Breast epithelium (tissue), 4 donors: ENCODE data around the gene EPHA8. TPM values are rescaled to one million over a fixed set of nuclear protein-coding genes. Genes with fewer than 3 reads are reported as not detected.

ENCODE experiments used
- DNase-seq, 2 donors: peaks; one replicate each; pipeline ENCODE4 v3.0.0-alpha.2; 2019; ENCODE audit warnings: low spot score in 2 of 2
- H3K27ac ChIP-seq, 2 donors: fragments of 200-600 bp; sonication (generic) in 1 of 2; one replicate each; pipeline ENCODE4 v1.5.1; 2016 to 2019; ENCODE audit warnings: mild to moderate bottlenecking in 1 of 2
- H3K27me3 ChIP-seq, 2 donors: fragments of 200-600 bp; sonication (generic) in 1 of 2; one replicate each; pipeline versions ENCODE4 v1.5.1 to v1.6.0; 2017 to 2019; ENCODE audit warnings: control low read depth in 1 of 2, mild to moderate bottlenecking in 1 of 2
- H3K36me3 ChIP-seq: fragments of 200-600 bp; one replicate; pipeline ENCODE4 v1.5.1; 2019
- H3K4me1 ChIP-seq, 2 donors: fragments of 200-600 bp; sonication (generic); one replicate each; pipeline ENCODE4 v1.5.1; 2016 to 2019; ENCODE audit warnings: control low read depth in 1 of 2
- H3K4me3 ChIP-seq, 3 donors: fragments of 200-600 bp; sonication (generic); 1 replicate in 2 of 3; 2 replicates in 1 of 3; pipeline ENCODE4 v1.5.1; 2016 to 2019; ENCODE audit warnings: mild to moderate bottlenecking in 3 of 3, moderate library complexity in 2 of 3
- H3K9me3 ChIP-seq, 2 donors: fragments of 200-600 bp; sonication (generic) in 1 of 2; one replicate each; pipeline ENCODE4 v1.5.1; 2016 to 2019; ENCODE audit warnings: control low read depth in 1 of 2
- POLR2A ChIP-seq: fragments of 450-650 bp; IDR thresholded peaks from one replicate; pipeline ENCODE4 v1.6.1; 2016; ENCODE audit warnings: antibody characterized with exemption, mild to moderate bottlenecking, moderate library complexity
- POLR2AphosphoS5 ChIP-seq, 3 donors: sonication (generic); formaldehyde crosslinking; IDR thresholded peaks; one replicate each; pipeline ENCODE4 v1.6.1; 2017; ENCODE audit warnings: antibody characterized with exemption in 3 of 3
- intact Hi-C: fragments of 100-400 bp; cut with DNase I; formaldehyde crosslinking; loops from one replicate; pipeline ENCODE4 v1.15.1; 2023; ENCODE audit warnings: low total_unique reads
- total RNA-seq, 3 donors: library from RNA; depleted of rRNA; stranded (reverse); fragments of >200 nt; gene quantifications; one replicate each; pipeline ENCODE4 v1.1.0, GENCODE V29; 2016
- TF ChIP-seq, protein P1 (sequence below), 3 donors: fragments of 450-650 bp; IDR thresholded peaks; one replicate each; pipeline ENCODE4 v1.5.1; 2016 to 2017; ENCODE audit warnings: antibody characterized with exemption in 3 of 3, mild to moderate bottlenecking in 3 of 3, moderate library complexity in 3 of 3

EPHA8 gene
- total RNA-seq, 3 donors from 2014 or later, result not detected

DNA sequence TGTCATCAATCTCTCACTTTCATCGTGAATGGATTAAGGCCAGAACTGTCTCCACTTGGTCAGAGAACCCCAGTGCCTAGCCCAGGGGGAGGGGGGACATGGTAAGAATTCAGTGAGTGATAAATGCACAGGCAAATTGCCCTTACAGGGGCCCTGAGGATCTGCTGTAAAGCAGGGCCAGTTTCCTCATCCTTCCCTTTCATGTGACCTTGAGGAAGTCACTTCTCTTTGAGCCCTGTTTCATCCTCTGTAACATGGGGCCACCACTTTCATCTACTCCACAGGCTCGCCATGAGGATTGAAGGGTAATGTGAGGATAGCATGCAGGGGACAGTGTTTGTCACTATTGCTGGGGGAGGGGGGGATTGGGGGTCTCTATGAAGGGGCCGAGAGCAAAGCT lies 45.1 kb downstream of the EPHA8 start:
- DNase-seq, result no peak
- no peak overlapping the region for H3K4me3 ChIP-seq
- no peaks in the 10 kb centered on the region for H3K4me1 ChIP-seq
- TF ChIP-seq POLR2AphosphoS5 (IDR thresholded peaks at IDR 0.05) (no peak), POLR2A (no peak)
- TF ChIP-seq, protein P1, sequence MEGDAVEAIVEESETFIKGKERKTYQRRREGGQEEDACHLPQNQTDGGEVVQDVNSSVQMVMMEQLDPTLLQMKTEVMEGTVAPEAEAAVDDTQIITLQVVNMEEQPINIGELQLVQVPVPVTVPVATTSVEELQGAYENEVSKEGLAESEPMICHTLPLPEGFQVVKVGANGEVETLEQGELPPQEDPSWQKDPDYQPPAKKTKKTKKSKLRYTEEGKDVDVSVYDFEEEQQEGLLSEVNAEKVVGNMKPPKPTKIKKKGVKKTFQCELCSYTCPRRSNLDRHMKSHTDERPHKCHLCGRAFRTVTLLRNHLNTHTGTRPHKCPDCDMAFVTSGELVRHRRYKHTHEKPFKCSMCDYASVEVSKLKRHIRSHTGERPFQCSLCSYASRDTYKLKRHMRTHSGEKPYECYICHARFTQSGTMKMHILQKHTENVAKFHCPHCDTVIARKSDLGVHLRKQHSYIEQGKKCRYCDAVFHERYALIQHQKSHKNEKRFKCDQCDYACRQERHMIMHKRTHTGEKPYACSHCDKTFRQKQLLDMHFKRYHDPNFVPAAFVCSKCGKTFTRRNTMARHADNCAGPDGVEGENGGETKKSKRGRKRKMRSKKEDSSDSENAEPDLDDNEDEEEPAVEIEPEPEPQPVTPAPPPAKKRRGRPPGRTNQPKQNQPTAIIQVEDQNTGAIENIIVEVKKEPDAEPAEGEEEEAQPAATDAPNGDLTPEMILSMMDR (IDR thresholded peaks at IDR 0.05), result no peak
- no peaks in the 10 kb centered on the region for H3K36me3 ChIP-seq
- H3K9me3 ChIP-seq, result no peaks in the 10 kb centered on the region
- no peak overlapping the region for H3K27ac ChIP-seq
- intact Hi-C loops, result no loop called here
- H3K27me3 ChIP-seq, result peaks cover 0 to 70% of the 10 kb centered on the region in 2 donors

DNA sequence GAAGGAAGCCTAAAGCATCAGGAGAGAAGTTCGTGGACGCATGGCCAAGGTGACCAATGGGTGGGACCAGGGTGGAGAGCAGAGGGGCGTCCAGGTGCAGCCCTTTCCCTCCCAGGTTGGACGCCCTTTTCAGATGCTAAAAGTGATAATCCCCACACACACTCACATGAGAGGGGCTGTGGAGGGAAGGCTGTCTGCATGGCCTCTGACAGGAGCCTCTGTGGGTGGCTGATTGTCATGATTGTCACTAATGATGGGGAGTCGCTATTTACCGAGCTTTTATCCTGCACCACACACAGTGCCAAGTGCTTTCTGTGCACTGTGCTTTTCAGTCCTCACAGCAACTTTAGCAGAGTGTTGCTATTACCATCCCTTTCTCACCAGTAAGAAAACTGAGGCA lies 46.0 kb downstream of the EPHA8 start:
- intact Hi-C loops, result no loop called here
- H3K27me3 ChIP-seq, result peaks cover 0 to 70% of the 10 kb centered on the region in 2 donors
- no peak overlapping the region for H3K4me3 ChIP-seq
- DNase-seq, result no peak
- no peaks in the 10 kb centered on the region for H3K4me1 ChIP-seq
- no peaks in the 10 kb centered on the region for H3K9me3 ChIP-seq
- no peak overlapping the region for H3K27ac ChIP-seq
- no peaks in the 10 kb centered on the region for H3K36me3 ChIP-seq
- TF ChIP-seq POLR2AphosphoS5 (IDR thresholded peaks at IDR 0.05) (no peak), POLR2A (no peak)
- TF ChIP-seq, protein P1 (IDR thresholded peaks at IDR 0.05), result no peak

DNA sequence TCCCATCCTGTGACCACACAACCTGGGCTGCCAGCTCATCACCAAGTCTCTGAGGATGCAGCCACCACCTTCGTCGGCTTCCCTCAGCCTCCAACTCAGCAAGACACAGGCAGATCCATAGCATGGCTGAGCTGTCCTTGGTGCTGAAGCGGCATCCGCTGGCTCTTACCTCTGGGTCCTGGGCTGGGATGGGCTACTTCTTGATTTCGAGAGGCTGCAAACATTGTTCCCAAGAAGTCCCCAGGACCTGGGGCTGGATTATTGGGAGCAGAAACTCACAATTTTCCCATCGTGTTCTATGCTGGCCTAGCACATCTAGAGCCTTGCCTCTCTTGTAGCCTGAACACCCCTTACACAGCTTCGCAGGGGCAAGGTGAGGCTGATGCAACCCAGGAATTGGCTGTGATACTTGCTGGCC lies 48.2 kb downstream of the EPHA8 start:
- no peaks in the 10 kb centered on the region for H3K36me3 ChIP-seq
- H3K27me3 ChIP-seq, result peaks cover 0 to 80% of the 10 kb centered on the region in 2 donors
- TF ChIP-seq POLR2AphosphoS5 (IDR thresholded peaks at IDR 0.05) (no peak), POLR2A (no peak)
- TF ChIP-seq, protein P1 (IDR thresholded peaks at IDR 0.05), result no peak
- intact Hi-C loops, result no loop called here
- no peak overlapping the region for H3K4me3 ChIP-seq
- H3K4me1 ChIP-seq, result no peaks in the 10 kb centered on the region
- H3K27ac ChIP-seq, result no peak overlapping the region
- no peak for DNase-seq
- H3K9me3 ChIP-seq, result no peaks in the 10 kb centered on the region

DNA sequence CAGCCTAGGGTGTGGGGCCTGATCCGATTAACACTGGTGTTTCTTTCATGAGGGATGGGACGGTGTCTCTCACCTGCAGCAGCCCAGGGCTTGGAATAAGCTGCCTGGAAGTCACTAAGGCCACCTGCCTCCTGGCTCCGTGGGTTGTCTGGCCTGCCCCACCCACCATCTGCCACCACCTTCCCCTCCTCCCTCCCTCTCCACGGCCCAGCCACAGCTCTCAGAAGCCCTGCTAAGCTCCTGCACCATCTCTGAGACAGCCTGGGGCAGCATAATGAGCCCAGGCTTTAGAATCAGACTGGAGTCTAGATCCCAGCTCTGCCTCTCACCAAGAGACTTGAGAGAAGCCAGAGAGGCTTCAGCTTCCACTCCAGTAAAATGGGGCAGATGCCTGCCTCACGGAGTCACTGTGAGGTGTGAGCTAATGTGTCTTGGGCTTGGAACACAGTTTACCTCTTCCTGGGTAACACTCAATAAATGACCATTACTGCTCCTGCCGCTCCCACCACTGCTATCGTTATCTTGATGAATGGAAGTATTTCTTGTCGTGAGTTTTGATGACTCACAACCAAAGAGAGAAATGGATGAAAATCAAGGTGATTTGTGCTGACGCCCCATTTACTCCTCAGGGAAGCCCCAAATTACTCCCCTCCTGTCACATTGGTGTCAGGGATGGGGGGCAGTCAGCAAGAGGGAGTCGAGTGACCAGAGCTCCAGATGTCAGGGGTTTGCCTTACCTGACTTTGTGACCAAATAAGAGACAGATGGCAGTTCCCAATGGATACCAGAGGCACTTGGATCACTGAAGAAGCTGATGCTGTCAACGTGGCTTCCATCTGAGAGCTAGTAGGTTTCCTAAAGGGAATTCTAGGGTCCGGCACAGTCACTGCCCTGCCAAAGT lies 49.6 kb downstream of the EPHA8 start:
- no peaks in the 10 kb centered on the region for H3K4me1 ChIP-seq
- H3K27me3 ChIP-seq, result peaks cover 0 to 89% of the 10 kb centered on the region in 2 donors
- no peak overlapping the region for H3K4me3 ChIP-seq

DNA sequence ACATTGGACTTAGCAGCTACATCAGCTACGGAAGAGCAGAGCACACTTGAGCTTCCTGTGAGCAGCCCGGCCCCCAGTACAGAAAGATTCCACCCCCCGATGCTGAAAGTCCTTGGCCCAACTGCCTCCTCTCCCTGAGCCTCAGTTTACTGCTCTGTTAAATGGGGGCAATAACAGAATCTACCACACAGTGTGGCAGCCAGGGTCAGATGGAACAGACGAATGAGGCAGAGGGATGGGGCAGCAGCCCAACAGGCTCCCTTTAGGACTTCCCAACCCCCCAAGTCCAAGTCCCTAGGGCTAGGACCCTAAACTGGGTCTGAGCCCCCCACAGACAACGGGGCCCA lies 50.3 kb downstream of the EPHA8 start:
- peaks cover 0 to 89% of the 10 kb centered on the region in 2 donors for H3K27me3 ChIP-seq
- no peak for TF ChIP-seq POLR2AphosphoS5 (IDR thresholded peaks at IDR 0.05)
- TF ChIP-seq, protein P1 (IDR thresholded peaks at IDR 0.05), result no peak
- no peak for TF ChIP-seq POLR2A
- intact Hi-C loops, result no loop called here
- H3K4me1 ChIP-seq, result no peaks in the 10 kb centered on the region
- no peak overlapping the region for H3K4me3 ChIP-seq
- no peak overlapping the region for H3K27ac ChIP-seq
- DNase-seq, result no peak
- H3K9me3 ChIP-seq, result no peaks in the 10 kb centered on the region
- no peaks in the 10 kb centered on the region for H3K36me3 ChIP-seq

More for the DNA sequence above, 49.6 kb downstream of the EPHA8 start:
- Histone ChIP-seq H3K36me3 (no peaks in the 10 kb centered on the region), H3K9me3 (no peaks in the 10 kb centered on the region), H3K27ac (no peak overlapping the region)
- no peak for DNase-seq
- no peak for TF ChIP-seq POLR2A
- TF ChIP-seq POLR2AphosphoS5 (IDR thresholded peaks at IDR 0.05), result no peak
- TF ChIP-seq, protein P1 (IDR thresholded peaks at IDR 0.05), result no peak
- intact Hi-C loops, result no loop called here
